ENCODE measurements around the gene EIF4ENIF1. TPM values are rescaled to one million over a fixed set of nuclear protein-coding genes. Genes with fewer than 3 reads are reported as not detected.

The EIF4ENIF1 gene
- total RNA-seq, 1 experiment from 2014 or later = 36.3 TPM

- no peak overlapping the region for H2BK20ac ChIP-seq (ENCODE audit: low read depth, low read length, poor library complexity, severe bottlenecking)
- H3K14ac ChIP-seq (ENCODE audit: insufficient read depth, low read length) = no peak overlapping the region
- H3K79me2 ChIP-seq (ENCODE audit: insufficient read depth, low read length) = no peaks in the 10 kb centered on the region
- no peak overlapping the region for H3K18ac ChIP-seq (ENCODE audit: insufficient read length, low read depth, low read length)
- H2AK5ac ChIP-seq (ENCODE audit: insufficient read length, low read length) = no peak overlapping the region
- H2BK12ac ChIP-seq (ENCODE audit: insufficient read length, low read depth, low read length) = no peak overlapping the region
- no peak overlapping the region for H3T11ph ChIP-seq (ENCODE audit: low read length)
- no peak overlapping the region for H4K91ac ChIP-seq (ENCODE audit: insufficient read length, low read depth, low read length)
- H3K9ac ChIP-seq (ENCODE audit: extremely low read depth, insufficient read length, low read length) = no peak overlapping the region
- no peaks in the 10 kb centered on the region for H3K79me1 ChIP-seq (ENCODE audit: insufficient read depth, low read depth, low read length, poor library complexity, severe bottlenecking)
- H3K23ac ChIP-seq (ENCODE audit: insufficient read length, low read depth, low read length) = no peak overlapping the region
- H3K4me2 ChIP-seq (ENCODE audit: insufficient read depth, insufficient read length, low read length) = no peak overlapping the region
- H2BK120ac ChIP-seq (ENCODE audit: low read depth, low read length, poor library complexity, severe bottlenecking) = no peak overlapping the region
- Mint-ChIP-seq H3K9me3 (peaks cover 0 to 7% of the 10 kb centered on the region in 2 experiments; a peak in 3 of 5 replicates), H3K27ac (no peak overlapping the region), H3K4me1 (peaks cover 8% of the 10 kb centered on the region in 2 experiments), H3K4me3 (no peak overlapping the region), H3K27me3 (ENCODE audit: low read depth) (no peaks in the 10 kb centered on the region), H3K36me3 (ENCODE audit: insufficient read depth in 1 of 3, low read depth in 3 of 3) (peaks cover 0 to 18% (median 17%) of the 10 kb centered on the region in 3 experiments; a peak in 5 of 7 replicates)
- no peak overlapping the region for H3K27ac ChIP-seq (ENCODE audit: insufficient read length, low read depth, low read length)
- no peak overlapping the region for H4K8ac ChIP-seq (replicated peaks; ENCODE audit: insufficient read length, low read depth, low read length)
- no peaks in the 10 kb centered on the region; the same call in 1 of the 2 replicates for H3K4me1 ChIP-seq (ENCODE audit: insufficient read depth, low read length)
- no peaks in the 10 kb centered on the region for H4K20me1 ChIP-seq (ENCODE audit: control insufficient read depth, insufficient read depth, insufficient read length)
- TF ChIP-seq CTCF (conservative IDR thresholded peaks at IDR 0.05) = no peak
- H3K4ac ChIP-seq (ENCODE audit: low read depth, low read length) = no peak overlapping the region
- no peak overlapping the region for H2BK15ac ChIP-seq (ENCODE audit: low read depth, low read length)
- H3K27me3 ChIP-seq (ENCODE audit: insufficient read depth, low read length) = no peaks in the 10 kb centered on the region; the same call in 1 of the 2 replicates
- no peak overlapping the region for H2BK5ac ChIP-seq (ENCODE audit: insufficient read length, low read length)
- H2AFZ ChIP-seq (ENCODE audit: low read length) = no peak overlapping the region
- no CpG with 5 or more reads among the region's 4 CpGs for WGBS (ENCODE audit: extremely low coverage, insufficient read length, low lambda C conversion rate)
- H3K56ac ChIP-seq (ENCODE audit: insufficient read length, low read depth, low read length) = no peak overlapping the region
- no peaks in the 10 kb centered on the region for H3K9me3 ChIP-seq (ENCODE audit: control insufficient read depth, low read depth, low read length)
- no peaks in the 10 kb centered on the region for H3K23me2 ChIP-seq (ENCODE audit: insufficient read length, low read depth, low read length, poor library complexity, severe bottlenecking)
- H4K5ac ChIP-seq (ENCODE audit: insufficient read length, low read depth, low read length) = no peak overlapping the region
- no peak for DNase-seq
Measured at GRCh38 chr22:31504282-31504681, 14.6 kb upstream of the EIF4ENIF1 start.

Measured in H9 (cell line).